ENCODE measurements around the gene ACTC1.

The ACTC1 gene

GRCh38 chr15:34799149-34800101 lies 4.1 kb upstream of the ACTC1 start:
- no peak for DNase-seq

DNA sequence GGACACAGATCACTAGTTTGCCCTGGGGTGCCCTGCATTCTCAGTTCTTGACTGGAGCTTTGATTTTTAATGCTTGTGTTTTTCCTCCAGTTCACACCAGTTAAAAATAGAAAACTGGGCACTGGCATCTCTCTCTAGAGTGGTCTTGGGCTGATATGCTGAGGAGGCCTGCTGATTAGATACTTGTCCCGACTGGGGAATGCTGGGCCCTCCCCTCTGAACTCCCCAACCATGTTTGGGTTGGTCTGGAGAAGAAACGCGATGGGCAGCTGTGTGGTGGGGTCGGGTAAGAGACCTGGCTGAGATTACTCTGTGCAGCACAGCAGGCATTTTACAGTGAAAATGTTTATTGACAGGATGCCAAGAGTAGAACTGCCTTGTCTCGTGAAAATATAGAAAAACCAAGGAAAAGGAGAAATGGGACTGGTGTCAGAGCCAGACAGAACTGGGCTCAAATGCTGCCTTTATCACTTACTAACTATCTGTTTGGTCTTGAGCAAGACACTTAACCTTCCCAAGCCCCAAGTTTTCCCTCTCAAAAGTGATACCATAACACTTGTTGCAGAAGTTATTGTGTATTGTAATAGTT lies 1.6 kb upstream of the ACTC1 start:
- no peak for DNase-seq

- DNase-seq: no peak
These were observed 651 bp downstream of the ACTC1 start for GRCh38 chr15:34794590-34795206.

- no peak for DNase-seq
These were observed 1.4 kb downstream of the ACTC1 start for GRCh38 chr15:34793901-34794300.

- no peak for DNase-seq
These were observed 2.3 kb downstream of the ACTC1 start for GRCh38 chr15:34793071-34793470.

DNA sequence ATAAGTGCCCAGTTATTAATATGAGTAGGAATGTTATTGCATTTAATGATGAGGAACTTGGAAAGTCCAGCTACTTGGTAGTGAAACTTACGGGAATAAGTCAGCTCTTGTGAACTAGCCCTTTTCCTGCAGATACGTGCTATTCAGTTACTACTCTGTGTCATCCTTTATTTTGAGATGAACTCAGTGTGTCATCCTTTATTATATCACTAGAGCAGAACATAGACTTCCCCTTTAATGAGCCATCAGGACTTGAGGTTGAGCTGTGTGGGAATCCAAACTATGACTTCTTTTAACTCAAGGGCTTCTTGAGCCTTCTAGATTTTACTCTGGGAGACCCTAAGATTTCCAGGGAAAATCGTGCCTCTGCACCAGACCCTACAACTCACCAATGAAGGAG lies 3.6 kb downstream of the ACTC1 start:
- no peak for DNase-seq

DNA sequence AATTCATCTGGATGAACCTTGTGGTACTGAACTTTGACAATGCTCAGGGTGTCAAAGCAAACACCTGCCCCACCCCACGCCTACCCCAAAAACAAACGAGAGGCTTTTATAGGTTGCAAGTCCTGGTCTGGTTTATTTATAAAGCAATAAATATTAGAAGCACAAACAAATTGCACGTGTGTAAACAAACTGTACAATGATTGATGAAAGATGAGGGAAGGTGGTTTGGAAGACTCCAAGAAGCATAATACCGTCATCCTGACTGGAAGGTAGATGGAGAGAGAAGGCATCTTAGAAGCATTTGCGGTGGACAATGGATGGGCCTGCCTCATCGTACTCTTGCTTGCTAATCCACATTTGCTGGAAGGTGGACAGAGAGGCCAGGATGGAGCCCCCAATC lies 5.2 kb downstream of the ACTC1 start:
- DNase-seq: no peak

DNA sequence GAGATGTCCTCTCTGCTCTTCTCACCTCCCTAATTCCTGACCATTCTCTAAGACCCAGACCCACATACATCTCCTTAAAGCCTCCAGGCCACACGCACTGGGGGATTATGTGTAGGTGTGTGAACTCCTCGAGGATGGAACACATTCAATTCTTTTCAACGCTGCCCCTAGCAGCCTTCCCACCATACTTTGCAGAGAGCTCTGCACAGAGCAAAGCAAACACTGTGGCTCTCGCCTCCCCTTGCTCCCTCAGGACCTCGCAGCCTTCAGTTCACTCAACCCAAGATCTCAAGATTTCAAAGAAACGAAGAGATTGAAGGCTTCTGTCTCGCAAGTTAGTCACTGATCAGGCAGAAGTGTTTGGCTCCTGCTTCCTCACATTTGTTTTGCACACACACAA lies 6.0 kb downstream of the ACTC1 start:
- DNase-seq: no peak

DNA sequence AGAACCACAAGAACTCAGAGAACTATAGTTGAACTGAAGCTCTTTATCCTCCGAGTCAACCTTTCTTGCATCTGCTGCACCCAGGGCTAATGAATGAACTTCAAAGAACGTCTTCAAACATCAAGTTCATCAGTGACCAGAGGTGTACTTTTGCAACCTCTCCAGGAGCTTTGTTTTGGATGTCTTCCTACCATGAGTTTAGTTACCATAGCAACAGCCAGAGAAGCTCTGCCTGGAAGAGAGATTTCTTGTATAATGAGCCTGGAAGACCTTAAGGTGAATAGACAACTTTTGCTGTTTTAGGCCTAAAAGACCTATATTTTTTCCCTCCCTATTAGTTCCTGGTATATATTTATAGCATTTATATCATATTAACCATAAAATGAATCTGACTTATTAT lies 9.1 kb downstream of the ACTC1 start:
- DNase-seq: no peak

- no peak for DNase-seq
These were observed 11.4 kb downstream of the ACTC1 start for GRCh38 chr15:34783991-34784390.

- DNase-seq: no peak
These were observed 11.9 kb downstream of the ACTC1 start for GRCh38 chr15:34783431-34783830.

GRCh38 chr15:34782901-34783300 lies 12.4 kb downstream of the ACTC1 start:
- no peak for DNase-seq

GRCh38 chr15:34780725-34781124 lies 14.6 kb downstream of the ACTC1 start:
- no peak for DNase-seq

DNA sequence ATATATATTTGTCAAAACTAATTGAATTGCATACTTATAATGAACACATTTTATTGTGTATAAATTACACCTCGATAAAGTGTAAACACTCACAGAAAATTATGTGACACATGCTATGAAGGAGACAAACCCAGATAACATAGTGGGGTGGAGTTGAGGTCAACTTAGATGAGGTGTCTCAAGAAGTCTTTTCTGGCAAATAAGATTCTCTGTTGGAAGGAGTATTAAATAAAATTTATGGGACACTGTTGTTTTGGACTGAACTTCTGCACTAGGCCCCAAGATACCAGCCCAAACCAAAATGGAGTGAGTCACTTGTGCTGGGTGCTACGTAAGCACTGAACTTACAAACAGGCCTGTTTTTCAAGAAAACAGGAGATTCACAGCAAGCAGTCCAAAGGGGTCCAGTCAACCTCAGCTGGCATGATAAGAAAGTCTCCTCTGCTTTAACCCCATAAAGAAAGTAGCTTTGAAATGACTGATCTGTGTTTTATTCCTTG lies 18.7 kb downstream of the ACTC1 start:
- DNase-seq: no peak

- no peak for DNase-seq
These were observed 21.4 kb downstream of the ACTC1 start for GRCh38 chr15:34773917-34774316.

DNA sequence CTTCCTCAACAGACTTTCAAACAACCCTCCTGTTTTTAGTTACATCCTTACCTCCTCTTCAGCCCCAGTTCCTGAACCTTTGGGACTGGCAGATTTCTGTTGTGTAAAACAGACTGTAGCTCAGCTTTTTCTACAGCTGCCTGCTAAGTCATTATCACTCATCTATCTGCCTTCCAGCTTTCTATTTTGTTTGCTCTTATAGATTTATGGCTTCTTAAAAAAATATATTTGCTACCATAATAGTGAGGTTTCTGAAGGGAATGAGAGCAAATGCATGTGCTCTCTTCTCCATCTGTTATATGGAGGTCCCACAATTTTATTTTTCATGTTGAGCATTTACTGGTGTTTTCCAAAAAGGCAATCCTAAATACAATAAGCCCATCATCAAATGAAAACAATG lies 22.3 kb downstream of the ACTC1 start:
- no peak for DNase-seq

- no peak for DNase-seq
These were observed 23.0 kb downstream of the ACTC1 start for GRCh38 chr15:34772312-34772711.

GRCh38 chr15:34769711-34770110 lies 25.6 kb downstream of the ACTC1 start:
- DNase-seq: no peak

DNA sequence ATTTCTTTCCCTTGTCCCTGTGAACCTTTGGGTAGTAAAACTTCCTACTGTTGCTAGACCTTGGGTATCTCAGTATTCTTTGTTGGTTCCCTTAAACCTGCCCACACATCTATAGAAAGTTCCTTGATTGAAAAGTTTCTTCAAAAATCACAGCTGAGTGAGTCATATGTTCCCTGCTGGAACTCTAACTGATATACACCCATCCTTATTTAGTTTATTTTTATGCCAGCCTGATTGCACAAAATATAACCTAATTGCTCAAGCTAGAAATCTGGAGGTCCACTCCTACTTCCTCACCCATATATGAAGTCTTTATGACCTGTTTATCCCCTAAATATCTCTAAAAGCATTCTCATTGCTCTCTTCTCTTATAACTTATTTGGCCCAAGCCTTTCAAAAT lies 26.8 kb downstream of the ACTC1 start:
- no peak for DNase-seq

DNA sequence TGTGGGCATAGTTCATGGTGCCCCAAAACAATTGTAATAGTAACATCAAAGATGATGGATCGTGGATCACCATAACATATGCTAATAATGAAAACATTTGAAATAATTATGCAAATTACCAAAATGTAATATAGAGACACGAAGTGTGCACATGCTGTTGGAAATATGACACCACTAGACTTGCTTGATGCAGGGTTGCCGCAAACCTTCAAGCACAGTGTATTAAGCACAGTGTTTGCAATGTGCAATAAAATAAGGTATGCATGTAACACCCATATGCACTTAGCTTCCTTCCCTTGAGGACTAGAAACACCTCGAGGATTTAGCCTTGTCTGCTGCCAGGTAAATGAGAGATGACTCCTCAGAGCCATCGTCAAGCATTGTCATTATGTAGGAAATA lies 29.6 kb downstream of the ACTC1 start:
- DNase-seq: no peak

GRCh38 chr15:34760909-34761308 lies 34.4 kb downstream of the ACTC1 start:
- DNase-seq: no peak

GRCh38 chr15:34759992-34760391 lies 35.4 kb downstream of the ACTC1 start:
- DNase-seq: no peak

DNA sequence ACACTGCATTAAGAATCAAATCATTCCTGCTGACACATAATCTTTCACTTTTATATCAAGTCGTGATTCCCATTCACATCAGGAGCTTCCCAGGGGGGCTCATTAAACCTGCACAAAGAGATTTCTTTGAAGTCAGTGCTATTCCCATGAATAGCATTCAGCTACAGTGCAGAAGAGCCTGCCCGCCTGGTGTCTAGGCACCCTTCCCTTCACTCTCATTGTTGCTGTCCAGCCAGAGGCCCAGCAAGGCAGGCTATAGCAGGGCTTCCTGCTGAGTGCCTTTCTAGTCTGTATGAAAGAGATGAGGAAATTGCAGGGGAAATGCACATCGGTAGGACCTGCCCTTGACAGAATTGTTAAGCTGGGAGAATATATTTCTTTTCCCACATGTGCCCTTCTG lies 36.0 kb downstream of the ACTC1 start:
- no peak for DNase-seq

GRCh38 chr15:34757262-34757661 lies 38.1 kb downstream of the ACTC1 start:
- DNase-seq: no peak
